PC-3 (cell line): ENCODE measurements around the gene FPGS. TPM values are rescaled to one million over a fixed set of nuclear protein-coding genes. Genes with fewer than 3 reads are reported as not detected.
"Not testable (repeated sequence)": the region's sequence is repeated elsewhere in the genome, so short reads cannot be mapped to it uniquely, and the experiment has no call there.

Experiments used
- ATAC-seq: fragments of 200-7000 bp; cut with Tn5 transposase; 2 replicates; pipeline ENCODE4 v1.9.1; 2020; ENCODE audit warnings: mild to moderate bottlenecking, moderate library complexity
- BruUV-seq: library from RNA; stranded (reverse); fragments of 400-500 nt; replicated peaks from 2 replicates; lab custom pipeline; 2021; lab: Mats Ljungman, UMichigan
- CTCF ChIA-PET: fragments of 300-600 bp; sonication (Branson Sonifier 250); formaldehyde crosslinking; loops from one replicate; lab custom pipeline; 2022; ENCODE audit warnings: antibody characterized with exemption; lab: Charles Lee
- POLR2A ChIA-PET: fragments of 300-600 bp; sonication (Branson Sonifier 250); formaldehyde crosslinking; loops from one replicate; lab custom pipeline; 2022; ENCODE audit warnings: antibody characterized with exemption; ENCODE audit not compliant: unreplicated experiment; lab: Charles Lee
- DNase-seq: peaks from one replicate; pipeline ENCODE4 v3.0.0-alpha.2; 2015
- H2AFZ ChIP-seq: fragments of 300-600 bp; sonication (generic); 2 replicates; pipeline ENCODE4 v1.6.0; 2016; ENCODE audit warnings: antibody characterized with exemption, low read length
- H3F3A ChIP-seq: fragments of 300-600 bp; sonication (generic); one replicate; pipeline ENCODE4 v1.6.0; 2017; ENCODE audit warnings: antibody characterized with exemption, low read length, control low read depth, mild to moderate bottlenecking; ENCODE audit not compliant: unreplicated experiment
- H3K27ac ChIP-seq: fragments of 300-600 bp; sonication (generic); 2 replicates; pipeline ENCODE4 v1.5.1; 2016; ENCODE audit warnings: mild to moderate bottlenecking, low read length
- H3K27me3 ChIP-seq: fragments of 300-600 bp; sonication (generic); 2 replicates; pipeline ENCODE4 v1.6.1; 2016; ENCODE audit warnings: low read length, mixed read lengths
- H3K36me3 ChIP-seq: fragments of 300-600 bp; sonication (generic); 2 replicates; pipeline ENCODE4 v1.6.1; 2016; ENCODE audit warnings: low read depth, mixed run types, low read length, mixed read lengths
- H3K4me1 ChIP-seq: fragments of 300-600 bp; sonication (generic); 2 replicates; pipeline ENCODE4 v1.5.1; 2016; ENCODE audit warnings: low read length; ENCODE audit not compliant: insufficient read depth
- H3K4me2 ChIP-seq: fragments of 300-600 bp; sonication (generic); 2 replicates; pipeline ENCODE4 v1.6.0; 2016; ENCODE audit warnings: low read length
- H3K4me3 ChIP-seq: fragments of 300-600 bp; sonication (generic); 2 replicates; pipeline ENCODE4 v1.5.1; 2016; ENCODE audit warnings: mild to moderate bottlenecking, low read length, mixed read lengths
- H3K79me2 ChIP-seq: fragments of 300-600 bp; sonication (generic); 2 replicates; pipeline ENCODE4 v1.6.1; 2017; ENCODE audit warnings: low read length, mixed read lengths
- H3K9ac ChIP-seq: fragments of 300-600 bp; sonication (generic); 2 replicates; pipeline ENCODE4 v1.6.0; 2016; ENCODE audit warnings: mild to moderate bottlenecking, low read length
- H3K9me2 ChIP-seq: fragments of 300-600 bp; sonication (generic); replicated peaks from 2 replicates; pipeline ENCODE4 v1.6.1; 2016; ENCODE audit warnings: mixed run types, low read length, mixed read lengths
- H3K9me3 ChIP-seq: fragments of 300-600 bp; sonication (generic); 2 replicates; pipeline ENCODE4 v1.6.1; 2016; ENCODE audit warnings: low read length, mixed read lengths
- H4K20me1 ChIP-seq: fragments of 300-600 bp; sonication (generic); 2 replicates; pipeline ENCODE4 v1.6.1; 2016; ENCODE audit warnings: low read length, mixed read lengths
- CTCF ChIP-seq: fragments of 300-600 bp; sonication (generic); conservative IDR thresholded peaks from 2 replicates; pipeline ENCODE4 v1.5.1; 2017; ENCODE audit warnings: antibody characterized with exemption, low read depth, mild to moderate bottlenecking, low read length
- EZH2 ChIP-seq: fragments of 300-600 bp; sonication (generic); IDR thresholded peaks from one replicate; pipeline ENCODE4 v1.6.1; 2017; ENCODE audit warnings: antibody characterized with exemption, mild to moderate bottlenecking, low read length; ENCODE audit not compliant: unreplicated experiment
- EZH2phosphoT487 ChIP-seq: fragments of 300-600 bp; sonication (generic); IDR thresholded peaks from 2 replicates; pipeline ENCODE4 v1.6.1; 2018; ENCODE audit warnings: mild to moderate bottlenecking, antibody characterized with exemption, low read length, borderline replicate concordance
- intact Hi-C: fragments of 100-400 bp; cut with micrococcal nuclease; formaldehyde crosslinking; loops from 2 replicates; pipeline ENCODE4 v1.9.0; 2023
- total RNA-seq: library from RNA; depleted of rRNA; stranded (reverse); fragments of >200 nt; gene quantifications from 2 replicates; pipeline ENCODE4 v1.2.3, GENCODE V29; 2014

FPGS gene
- total RNA-seq, 1 experiment from 2014 or later: 78.5 TPM

- H3K27me3 ChIP-seq: no peaks in the 10 kb centered on the region
- CTCF ChIA-PET: no interaction called here
- no peak overlapping the region for H2AFZ ChIP-seq
- no peak overlapping the region for H3K9ac ChIP-seq
- H3K4me3 ChIP-seq: no peak overlapping the region
- DNase-seq (no peak), ATAC-seq (no peak)
- no peak overlapping the region for H3K27ac ChIP-seq
- no peaks in the 10 kb centered on the region for H4K20me1 ChIP-seq
- TF ChIP-seq EZH2phosphoT487: no peak
- no peak for TF ChIP-seq EZH2
- no peak for TF ChIP-seq CTCF
- POLR2A ChIA-PET: no interaction called here
- no peaks in the 10 kb centered on the region for H3K4me1 ChIP-seq
- H3K4me2 ChIP-seq: no peak overlapping the region
- H3K79me2 ChIP-seq: no peaks in the 10 kb centered on the region
- 0 out of 2 replicates have a peak, but pooled peaks cover 7% of the 10 kb centered on the region for H3K9me3 ChIP-seq
- H3K9me2 ChIP-seq: no peaks in the 10 kb centered on the region
- intact Hi-C loops: no loop called here
- BruUV-seq: no TSS peak
- H3K36me3 ChIP-seq: no peaks in the 10 kb centered on the region
- no peaks in the 10 kb centered on the region for H3F3A ChIP-seq
Measured at GRCh38 chr9:127844821-127845359, 42.2 kb downstream of the FPGS start.

GRCh38 chr9:127845619-127846018 lies 42.9 kb downstream of the FPGS start:
- H4K20me1 ChIP-seq, H3K9ac ChIP-seq, ATAC-seq: not testable (repeated sequence)

GRCh38 chr9:127846443-127847177 lies 43.9 kb downstream of the FPGS start:
- intact Hi-C loops: no loop called here
- Histone ChIP-seq H3K27me3 (no peaks in the 10 kb centered on the region), H3K9me2 (no peaks in the 10 kb centered on the region), H3K79me2 (no peaks in the 10 kb centered on the region), H2AFZ (no peak overlapping the region), H3K4me2 (no peak overlapping the region), H3K4me3 (no peak overlapping the region), H3K9ac (no peak overlapping the region), H3F3A (no peaks in the 10 kb centered on the region), H3K27ac (no peak overlapping the region), H3K9me3 (0 out of 2 replicates have a peak, but pooled peaks cover 7% of the 10 kb centered on the region), H3K36me3 (no peaks in the 10 kb centered on the region), H4K20me1 (no peaks in the 10 kb centered on the region), H3K4me1 (no peaks in the 10 kb centered on the region)
- no TSS peak for BruUV-seq
- TF ChIP-seq CTCF: no peak
- no peak for TF ChIP-seq EZH2
- TF ChIP-seq EZH2phosphoT487: no peak
- ChIA-PET POLR2A (no interaction called here), CTCF (no interaction called here)
- ATAC-seq: no peak
- no peak for DNase-seq

More at GRCh38 chr9:127845619-127846018, 42.9 kb downstream of the FPGS start:
- BruUV-seq, H2AFZ ChIP-seq, DNase-seq, H3K4me2 ChIP-seq, CTCF ChIA-PET, H3K27ac ChIP-seq, H3K36me3 ChIP-seq, H3K27me3 ChIP-seq, H3K9me2 ChIP-seq, H3K4me1 ChIP-seq, intact Hi-C loops, H3K9me3 ChIP-seq, H3K79me2 ChIP-seq, POLR2A ChIA-PET, H3F3A ChIP-seq, H3K4me3 ChIP-seq: not testable (repeated sequence)
